CD4-positive, alpha-beta T cell treated with Interleukin-12 subunit alpha and Interleukin-12 subunit beta, for 1 hour (primary cell): Measurements from ENCODE around the gene UPF2.

Source experiments
- DNase-seq: peaks from one replicate; pipeline ENCODE4 v3.0.0-alpha.2; 2020

UPF2 gene

DNA sequence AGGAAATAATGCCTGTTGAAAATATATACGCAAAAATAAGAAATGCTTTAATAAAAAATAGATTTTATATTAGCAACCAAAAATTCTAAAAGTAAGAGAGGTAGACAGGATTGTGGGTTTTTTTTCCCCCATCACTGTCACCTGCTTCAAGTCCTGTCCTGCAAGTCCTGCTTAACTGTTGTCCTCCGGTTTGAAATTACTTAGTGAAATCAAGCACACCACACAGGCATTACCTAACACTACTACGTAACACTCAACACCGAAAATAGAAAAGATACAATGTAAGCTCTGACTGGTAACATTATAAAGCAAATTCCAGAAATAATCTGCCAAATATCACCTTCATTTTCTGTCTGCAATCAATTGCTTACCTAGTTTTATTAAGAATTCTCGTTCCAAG lies 90.9 kb downstream of the UPF2 start:
- DNase-seq, result no peak

- no peak for DNase-seq
Measured at GRCh38 chr10:11950325-11951018, 92.1 kb downstream of the UPF2 start.

GRCh38 chr10:11949152-11949551 lies 93.5 kb downstream of the UPF2 start:
- no peak for DNase-seq

DNA sequence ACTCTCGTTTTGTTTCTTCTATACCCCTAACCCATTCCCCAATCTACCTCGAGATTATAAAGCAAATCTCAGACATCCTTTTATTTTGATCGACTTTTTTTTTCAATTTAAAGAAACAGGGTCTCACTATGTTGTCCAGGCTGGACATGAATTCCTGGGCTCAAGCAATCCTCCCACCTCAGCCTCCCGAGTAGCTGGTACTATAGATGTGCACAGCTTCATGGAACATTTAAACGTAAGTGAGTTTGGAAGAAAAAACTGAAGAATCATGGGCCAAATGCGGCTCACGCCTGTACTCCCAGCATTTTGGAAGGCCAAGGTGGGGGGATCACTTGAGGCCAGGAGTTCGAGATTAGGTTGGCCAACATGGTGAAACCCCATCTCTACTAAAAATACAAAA lies 96.0 kb downstream of the UPF2 start:
- DNase-seq, result no peak

- no peak for DNase-seq
Measured at GRCh38 chr10:11936389-11937152, 106.0 kb downstream of the UPF2 start.

GRCh38 chr10:11934262-11934661 lies 108.3 kb downstream of the UPF2 start:
- no peak for DNase-seq

DNA sequence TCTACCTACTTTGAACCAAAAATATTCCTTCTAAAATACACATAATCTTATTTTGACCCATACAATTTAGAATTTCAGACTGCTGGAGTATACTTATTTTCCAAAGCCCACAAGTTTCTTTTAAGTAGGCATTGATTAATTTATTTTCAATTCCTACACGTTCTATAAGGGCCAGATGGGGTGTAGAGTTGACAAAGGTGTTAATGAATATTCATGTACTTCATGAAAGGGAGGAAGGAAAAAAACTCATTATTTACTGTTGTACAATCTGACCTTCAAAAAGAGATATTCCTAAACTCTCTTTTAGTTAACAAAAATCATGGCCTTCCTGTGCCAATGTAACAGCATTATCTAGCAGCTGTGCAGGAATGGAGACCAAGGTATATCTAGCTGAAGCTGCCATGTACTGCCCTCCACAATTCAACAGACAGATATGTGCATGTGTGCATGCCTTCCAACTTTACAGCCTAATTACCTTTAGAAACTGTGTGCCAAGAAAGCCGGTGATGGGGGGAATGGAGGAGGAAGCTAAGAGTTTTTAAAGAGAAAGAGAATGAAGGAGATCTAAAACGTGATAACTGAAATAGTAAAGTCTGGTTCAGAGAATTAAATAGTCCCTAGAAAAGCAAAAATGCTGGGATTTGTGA lies 108.9 kb downstream of the UPF2 start:
- no peak for DNase-seq

GRCh38 chr10:11931038-11931437 lies 111.6 kb downstream of the UPF2 start:
- no peak for DNase-seq

DNA sequence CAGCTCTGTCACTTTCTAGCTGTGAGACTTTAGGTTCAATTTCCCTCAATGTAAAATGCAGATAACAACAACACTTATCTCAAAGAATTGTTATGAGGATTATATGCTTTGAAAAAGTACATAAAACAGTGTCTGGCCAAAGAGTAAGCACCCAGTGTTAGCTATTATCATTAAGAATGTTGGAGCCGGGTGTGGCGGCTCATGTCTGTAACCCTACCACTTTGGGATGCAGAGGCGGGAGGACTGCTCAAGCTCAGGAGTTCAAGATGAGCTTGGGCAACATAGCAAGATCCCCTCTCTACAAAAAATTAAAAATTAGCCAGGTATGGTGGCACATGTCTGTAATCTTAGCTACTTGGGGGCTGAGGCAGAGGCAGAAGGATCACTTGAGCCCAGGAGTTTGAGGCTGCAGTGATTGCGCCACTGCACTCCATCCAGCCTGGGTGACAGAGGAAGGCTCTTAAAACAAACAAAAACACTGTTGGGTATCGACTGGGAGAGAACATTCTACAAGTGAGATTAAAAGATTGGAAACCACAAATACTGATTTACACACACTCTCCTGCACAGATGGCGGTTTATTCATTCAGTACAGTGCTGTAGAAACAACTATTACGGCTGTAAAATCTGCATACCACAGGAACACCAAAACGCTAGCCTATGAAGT lies 112.2 kb downstream of the UPF2 start:
- DNase-seq, result no peak

- no peak for DNase-seq
Measured at GRCh38 chr10:11927746-11928145, 114.9 kb downstream of the UPF2 start.

DNA sequence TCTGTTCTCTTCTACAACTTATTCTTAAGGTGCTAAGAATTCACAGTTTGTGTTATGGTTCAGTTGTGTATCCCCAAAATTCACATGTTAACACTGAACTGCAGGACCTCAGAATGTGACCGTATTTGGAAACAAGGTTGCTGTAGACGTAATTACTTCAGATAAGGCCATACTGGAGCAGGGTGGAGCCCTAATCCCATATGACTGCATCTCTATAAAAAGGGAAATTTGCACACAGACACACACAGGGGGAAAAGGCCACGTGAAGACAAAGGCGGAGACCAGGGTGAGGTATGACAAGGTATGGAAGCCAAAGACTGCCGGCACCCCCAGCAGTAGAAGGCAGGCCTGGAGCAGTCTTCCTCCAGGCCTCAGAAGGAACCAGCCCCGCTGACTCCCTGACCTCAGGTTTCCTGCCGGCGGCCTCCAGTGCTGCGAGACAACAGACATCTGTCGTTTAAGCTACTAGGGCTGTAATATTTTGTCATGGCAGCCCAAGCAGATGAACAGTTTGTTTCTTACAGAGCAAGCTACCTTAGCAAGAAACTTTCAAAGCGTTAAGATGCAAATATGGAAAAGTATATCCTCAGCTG lies 120.7 kb downstream of the UPF2 start:
- no peak for DNase-seq

DNA sequence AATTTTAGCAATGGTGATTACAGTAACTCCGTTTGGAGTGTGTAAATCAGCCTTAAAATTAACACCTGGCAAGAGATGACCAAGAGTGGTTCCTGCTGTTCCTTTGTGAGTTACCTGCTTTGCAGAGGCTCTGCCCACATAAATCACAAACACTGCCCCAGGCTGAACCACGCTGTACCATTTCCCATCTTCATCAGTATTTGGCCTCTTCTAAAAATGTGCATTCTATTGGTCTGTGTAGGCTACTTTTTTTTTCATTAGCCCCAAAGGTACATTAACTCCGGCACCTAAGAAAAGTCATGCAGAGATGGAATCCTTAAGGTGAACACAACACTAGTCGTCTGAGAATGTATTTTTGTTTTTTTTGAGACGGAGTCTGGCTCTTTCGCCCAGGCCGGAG lies 123.3 kb downstream of the UPF2 start:
- no peak for DNase-seq

- no peak for DNase-seq
Measured at GRCh38 chr10:11918384-11918783, 124.2 kb downstream of the UPF2 start.

GRCh38 chr10:11913079-11913641 lies 129.4 kb downstream of the UPF2 start:
- no peak for DNase-seq

GRCh38 chr10:11910102-11910501 lies 132.5 kb downstream of the UPF2 start:
- DNase-seq, result no peak

GRCh38 chr10:11909618-11910017 lies 133.0 kb downstream of the UPF2 start:
- no peak for DNase-seq

GRCh38 chr10:11908991-11909390 lies 133.6 kb downstream of the UPF2 start:
- no peak for DNase-seq

GRCh38 chr10:11908536-11908935 lies 134.1 kb downstream of the UPF2 start:
- DNase-seq, result no peak

DNA sequence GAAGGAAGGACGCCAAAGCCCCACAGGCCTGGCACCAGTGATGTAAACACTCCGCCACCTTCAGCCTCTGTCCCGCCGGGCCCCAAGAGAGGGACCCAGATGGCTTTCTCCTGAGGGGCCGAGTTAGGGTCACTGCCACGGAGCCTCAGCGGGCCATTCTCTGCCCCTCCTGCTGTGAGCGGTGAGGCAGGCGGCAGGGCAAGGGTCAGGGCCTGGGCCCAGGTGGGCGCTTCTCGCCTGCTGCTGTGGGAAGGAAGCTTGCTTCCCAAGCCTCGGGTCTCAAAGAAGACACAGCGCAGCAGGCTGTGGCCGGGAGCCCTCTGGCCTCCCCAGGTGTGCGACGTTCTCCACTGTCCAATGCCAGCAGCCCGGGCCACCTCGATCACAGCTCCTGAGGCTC lies 134.7 kb downstream of the UPF2 start:
- DNase-seq, result no peak

DNA sequence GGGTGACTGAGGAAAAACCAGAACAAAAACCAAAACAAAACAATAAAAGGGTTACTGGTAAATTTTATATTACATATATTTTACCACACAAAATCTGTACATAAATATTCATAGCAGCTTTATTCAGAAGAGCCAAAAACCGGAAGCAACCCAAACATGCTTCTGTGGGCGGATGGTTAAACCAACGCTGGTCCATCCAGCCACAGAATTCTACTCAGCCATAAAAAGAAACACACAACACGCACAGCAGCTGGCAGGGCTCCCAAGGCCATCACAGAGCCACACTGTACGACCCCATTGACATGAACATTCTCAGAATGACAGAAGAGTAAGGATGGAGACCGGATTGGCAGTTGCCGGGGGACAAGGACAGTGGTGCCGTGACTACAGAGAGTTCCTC lies 135.9 kb downstream of the UPF2 start:
- no peak for DNase-seq

GRCh38 chr10:11902646-11903045 lies 140.0 kb downstream of the UPF2 start:
- no peak for DNase-seq

DNA sequence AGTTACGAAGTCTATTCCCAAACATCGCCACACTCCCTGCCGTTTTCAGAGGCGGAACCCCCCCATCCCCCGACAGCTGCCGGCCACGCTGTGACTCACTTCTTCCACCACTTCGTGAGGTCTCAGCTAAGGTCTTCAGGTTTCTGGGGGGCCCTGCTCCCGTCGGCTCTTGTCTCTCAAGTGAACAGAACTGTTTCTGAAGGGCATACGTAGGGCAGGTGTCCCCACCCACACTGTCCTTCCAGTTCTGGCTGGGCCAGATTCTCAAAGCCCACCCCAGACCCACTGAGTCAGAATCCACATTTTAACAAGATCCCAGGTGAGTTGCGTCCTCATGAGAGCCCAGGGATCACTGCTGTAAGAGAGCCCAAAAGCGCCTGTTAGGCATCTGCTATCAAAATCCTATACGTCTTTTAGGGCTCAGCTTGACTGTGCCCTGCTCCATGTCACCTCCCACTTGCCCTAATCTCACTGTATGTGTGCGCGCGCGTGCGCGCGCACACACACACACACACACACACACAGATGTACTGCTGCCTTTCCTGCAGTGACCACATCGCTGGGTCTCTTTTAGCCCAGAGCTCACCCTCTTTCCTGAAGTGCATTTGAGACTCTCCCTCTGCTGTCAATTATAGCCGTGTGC lies 140.7 kb downstream of the UPF2 start:
- no peak for DNase-seq
